Keratinocyte (primary cell): ENCODE results near the gene KRTAP10-8.

Experiments
- EZH2 ChIP-seq: IDR thresholded peaks from one replicate; pipeline ENCODE4 v1.6.1; 2012; ENCODE audit warnings: inconsistent platforms, mild to moderate bottlenecking, low read length, moderate library complexity
- TF ChIP-seq, protein P1 (sequence below), 3 experiments: IDR thresholded peaks in 1 of 3; conservative IDR thresholded peaks in 1 of 3; optimal IDR thresholded peaks in 1 of 3; 2 replicates in 2 of 3; 3 replicates in 1 of 3; pipeline versions ENCODE3 to v1.5.1; 2011; ENCODE audit warnings: low read length in 3 of 3, mild to moderate bottlenecking in 3 of 3, moderate library complexity in 2 of 3, control low read depth in 1 of 3, inconsistent platforms in 1 of 3; ENCODE audit not compliant: insufficient read depth in 2 of 3; ENCODE audit errors: extremely low read depth in 1 of 3

DNA sequence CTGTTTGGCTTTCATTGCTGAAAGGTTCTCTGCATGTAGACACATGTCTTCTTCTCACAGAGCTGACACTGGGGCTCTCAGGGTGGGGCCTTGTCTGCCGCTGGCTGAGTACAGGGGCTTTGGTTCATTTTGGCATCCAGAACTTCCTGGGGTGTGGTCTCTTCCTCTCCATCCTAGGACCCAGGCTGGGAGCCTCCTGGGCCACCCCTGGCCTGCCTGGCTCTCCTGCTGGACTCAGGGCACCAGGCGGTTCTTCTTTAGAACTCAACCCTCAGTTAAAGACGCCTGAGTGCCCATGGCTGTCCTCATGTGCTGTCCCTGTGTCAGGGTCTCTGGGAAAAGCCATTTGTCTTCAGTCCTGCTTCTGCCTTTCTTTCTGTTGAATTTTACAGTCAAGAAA lies 26.0 kb upstream of the KRTAP10-8 start:
- TF ChIP-seq, protein P1, sequence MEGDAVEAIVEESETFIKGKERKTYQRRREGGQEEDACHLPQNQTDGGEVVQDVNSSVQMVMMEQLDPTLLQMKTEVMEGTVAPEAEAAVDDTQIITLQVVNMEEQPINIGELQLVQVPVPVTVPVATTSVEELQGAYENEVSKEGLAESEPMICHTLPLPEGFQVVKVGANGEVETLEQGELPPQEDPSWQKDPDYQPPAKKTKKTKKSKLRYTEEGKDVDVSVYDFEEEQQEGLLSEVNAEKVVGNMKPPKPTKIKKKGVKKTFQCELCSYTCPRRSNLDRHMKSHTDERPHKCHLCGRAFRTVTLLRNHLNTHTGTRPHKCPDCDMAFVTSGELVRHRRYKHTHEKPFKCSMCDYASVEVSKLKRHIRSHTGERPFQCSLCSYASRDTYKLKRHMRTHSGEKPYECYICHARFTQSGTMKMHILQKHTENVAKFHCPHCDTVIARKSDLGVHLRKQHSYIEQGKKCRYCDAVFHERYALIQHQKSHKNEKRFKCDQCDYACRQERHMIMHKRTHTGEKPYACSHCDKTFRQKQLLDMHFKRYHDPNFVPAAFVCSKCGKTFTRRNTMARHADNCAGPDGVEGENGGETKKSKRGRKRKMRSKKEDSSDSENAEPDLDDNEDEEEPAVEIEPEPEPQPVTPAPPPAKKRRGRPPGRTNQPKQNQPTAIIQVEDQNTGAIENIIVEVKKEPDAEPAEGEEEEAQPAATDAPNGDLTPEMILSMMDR (optimal IDR thresholded peaks at IDR 0.05 in 1 of 3, IDR thresholded peaks at IDR 0.05 in 1 of 3, conservative IDR thresholded peaks at IDR 0.05 in 1 of 3; ENCODE audit: extremely low read depth in 1 of 3, insufficient read depth in 2 of 3, low read length in 3 of 3): no peak
- TF ChIP-seq EZH2: no peak
